Suprapubic skin (tissue), 3 donors: ENCODE results near the gene NR1D2.

ENCODE experiments used
- POLR2A ChIP-seq, 2 donors: fragments of 450-650 bp; IDR thresholded peaks; one replicate each; pipeline ENCODE4 v1.6.1; 2017; ENCODE audit warnings: antibody characterized with exemption in 2 of 2, mild to moderate bottlenecking in 2 of 2, moderate library complexity in 2 of 2
- TF ChIP-seq, protein P1 (sequence below), 2 donors: fragments of 200-600 bp in 1 of 2; fragments of 450-650 bp in 1 of 2; sonication (generic) in 1 of 2; IDR thresholded peaks; one replicate each; pipeline ENCODE4 v1.5.1; 2016 to 2019; ENCODE audit warnings: antibody characterized with exemption in 2 of 2, mild to moderate bottlenecking in 1 of 2, moderate library complexity in 1 of 2

DNA sequence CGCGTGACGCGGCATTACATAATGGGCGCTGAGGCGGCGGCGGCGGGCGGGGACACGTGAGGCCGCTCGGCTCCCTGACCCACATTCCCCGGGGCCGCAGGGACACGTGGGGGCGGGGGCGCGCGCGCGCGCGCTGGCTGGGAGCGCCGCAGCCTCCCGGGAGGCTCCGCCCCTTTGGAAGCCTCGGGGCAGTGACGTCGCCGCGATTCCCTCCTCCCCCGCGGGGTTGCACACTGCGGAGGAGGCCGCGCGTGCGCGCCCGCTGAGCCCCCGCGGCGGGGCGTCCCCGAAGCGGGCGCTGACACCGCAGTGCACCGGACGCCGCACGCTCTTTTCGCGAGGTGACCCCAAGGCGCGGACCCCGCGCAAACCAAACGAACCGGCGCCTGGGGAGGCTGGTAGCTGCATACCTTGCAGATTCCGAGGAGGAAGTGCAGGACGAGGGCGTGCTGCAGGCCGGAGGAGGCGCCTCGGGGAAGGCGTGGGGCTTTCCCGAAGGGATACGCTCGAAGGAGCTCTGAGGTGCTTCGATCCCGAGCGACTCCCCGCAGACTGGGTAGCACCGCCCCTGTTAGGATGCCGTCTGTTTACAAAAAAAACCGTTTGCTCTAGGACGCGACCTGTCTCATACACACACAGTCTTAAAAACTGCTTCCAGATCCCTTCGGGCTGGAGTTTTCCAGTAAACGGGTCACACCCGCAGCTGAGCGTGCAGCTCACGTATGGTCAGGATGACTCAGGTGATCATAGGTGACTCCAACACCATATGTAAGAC lies 1.0 kb downstream of the NR1D2 start:
- TF ChIP-seq, protein P1, sequence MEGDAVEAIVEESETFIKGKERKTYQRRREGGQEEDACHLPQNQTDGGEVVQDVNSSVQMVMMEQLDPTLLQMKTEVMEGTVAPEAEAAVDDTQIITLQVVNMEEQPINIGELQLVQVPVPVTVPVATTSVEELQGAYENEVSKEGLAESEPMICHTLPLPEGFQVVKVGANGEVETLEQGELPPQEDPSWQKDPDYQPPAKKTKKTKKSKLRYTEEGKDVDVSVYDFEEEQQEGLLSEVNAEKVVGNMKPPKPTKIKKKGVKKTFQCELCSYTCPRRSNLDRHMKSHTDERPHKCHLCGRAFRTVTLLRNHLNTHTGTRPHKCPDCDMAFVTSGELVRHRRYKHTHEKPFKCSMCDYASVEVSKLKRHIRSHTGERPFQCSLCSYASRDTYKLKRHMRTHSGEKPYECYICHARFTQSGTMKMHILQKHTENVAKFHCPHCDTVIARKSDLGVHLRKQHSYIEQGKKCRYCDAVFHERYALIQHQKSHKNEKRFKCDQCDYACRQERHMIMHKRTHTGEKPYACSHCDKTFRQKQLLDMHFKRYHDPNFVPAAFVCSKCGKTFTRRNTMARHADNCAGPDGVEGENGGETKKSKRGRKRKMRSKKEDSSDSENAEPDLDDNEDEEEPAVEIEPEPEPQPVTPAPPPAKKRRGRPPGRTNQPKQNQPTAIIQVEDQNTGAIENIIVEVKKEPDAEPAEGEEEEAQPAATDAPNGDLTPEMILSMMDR (IDR thresholded peaks at IDR 0.05) = no peak
- no peak for TF ChIP-seq POLR2A (IDR thresholded peaks at IDR 0.05)
